Subcutaneous adipose tissue (tissue), 4 donors: ENCODE data around the gene LGALS9. TPM values are rescaled to one million over a fixed set of nuclear protein-coding genes. Genes with fewer than 3 reads are reported as not detected.

Source experiments
- total RNA-seq, 4 donors: library from RNA; depleted of rRNA; stranded (reverse); fragments of >200 nt; gene quantifications; one replicate each; pipeline ENCODE4 v1.1.0, GENCODE V29; 2016
- TF ChIP-seq, protein P1 (sequence below): fragments of 450-650 bp; IDR thresholded peaks from one replicate; pipeline ENCODE4 v1.5.1; 2016; ENCODE audit warnings: low read depth, mild to moderate bottlenecking, control low read depth, antibody characterized with exemption, moderate library complexity

LGALS9 gene
- total RNA-seq, 4 donors from 2014 or later: 32.6 to 174 (median 57.1) TPM

GRCh38 chr17:27597783-27598320 lies 33.1 kb upstream of the LGALS9 start:
- TF ChIP-seq, protein P1, sequence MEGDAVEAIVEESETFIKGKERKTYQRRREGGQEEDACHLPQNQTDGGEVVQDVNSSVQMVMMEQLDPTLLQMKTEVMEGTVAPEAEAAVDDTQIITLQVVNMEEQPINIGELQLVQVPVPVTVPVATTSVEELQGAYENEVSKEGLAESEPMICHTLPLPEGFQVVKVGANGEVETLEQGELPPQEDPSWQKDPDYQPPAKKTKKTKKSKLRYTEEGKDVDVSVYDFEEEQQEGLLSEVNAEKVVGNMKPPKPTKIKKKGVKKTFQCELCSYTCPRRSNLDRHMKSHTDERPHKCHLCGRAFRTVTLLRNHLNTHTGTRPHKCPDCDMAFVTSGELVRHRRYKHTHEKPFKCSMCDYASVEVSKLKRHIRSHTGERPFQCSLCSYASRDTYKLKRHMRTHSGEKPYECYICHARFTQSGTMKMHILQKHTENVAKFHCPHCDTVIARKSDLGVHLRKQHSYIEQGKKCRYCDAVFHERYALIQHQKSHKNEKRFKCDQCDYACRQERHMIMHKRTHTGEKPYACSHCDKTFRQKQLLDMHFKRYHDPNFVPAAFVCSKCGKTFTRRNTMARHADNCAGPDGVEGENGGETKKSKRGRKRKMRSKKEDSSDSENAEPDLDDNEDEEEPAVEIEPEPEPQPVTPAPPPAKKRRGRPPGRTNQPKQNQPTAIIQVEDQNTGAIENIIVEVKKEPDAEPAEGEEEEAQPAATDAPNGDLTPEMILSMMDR: no peak

GRCh38 chr17:27598337-27599050 lies 32.5 kb upstream of the LGALS9 start:
- TF ChIP-seq, protein P1: no peak

DNA sequence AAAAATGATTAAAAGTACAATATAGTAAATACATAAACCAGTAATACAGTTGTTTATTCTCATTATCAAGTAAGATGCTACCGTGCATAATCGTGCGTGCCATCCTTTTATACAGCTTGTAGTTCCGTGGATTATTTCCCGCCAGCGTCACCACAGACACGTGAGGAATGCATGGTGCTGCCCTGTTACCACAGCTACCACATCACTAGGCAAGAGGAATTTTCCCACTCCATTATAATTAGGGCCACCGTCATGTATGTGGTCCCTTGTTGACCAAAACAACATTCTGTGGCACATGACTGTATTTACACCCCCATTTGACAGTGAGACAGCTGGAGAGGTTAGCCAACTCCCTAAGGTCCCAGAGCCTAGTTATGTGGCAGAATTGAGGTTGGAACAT lies 30.5 kb upstream of the LGALS9 start:
- TF ChIP-seq, protein P1: no peak

GRCh38 chr17:27601069-27601974 lies 29.7 kb upstream of the LGALS9 start:
- TF ChIP-seq, protein P1: no peak

DNA sequence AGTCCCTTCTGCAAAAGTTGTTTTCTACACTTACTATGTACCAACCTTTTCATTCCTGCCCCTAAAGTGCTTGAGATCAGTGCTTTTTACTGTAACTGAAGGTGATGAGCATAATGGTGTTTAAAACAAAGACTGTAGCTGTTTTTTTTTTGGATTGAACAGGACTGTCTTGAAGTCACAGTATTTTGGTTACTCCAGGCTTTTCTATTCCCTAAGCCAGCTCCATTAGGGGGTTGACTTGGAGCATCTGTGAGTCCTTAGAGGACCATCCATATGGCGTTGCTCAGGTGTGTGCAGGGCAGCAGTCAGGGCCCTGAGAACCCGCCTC lies 29.0 kb upstream of the LGALS9 start:
- TF ChIP-seq, protein P1: no peak

DNA sequence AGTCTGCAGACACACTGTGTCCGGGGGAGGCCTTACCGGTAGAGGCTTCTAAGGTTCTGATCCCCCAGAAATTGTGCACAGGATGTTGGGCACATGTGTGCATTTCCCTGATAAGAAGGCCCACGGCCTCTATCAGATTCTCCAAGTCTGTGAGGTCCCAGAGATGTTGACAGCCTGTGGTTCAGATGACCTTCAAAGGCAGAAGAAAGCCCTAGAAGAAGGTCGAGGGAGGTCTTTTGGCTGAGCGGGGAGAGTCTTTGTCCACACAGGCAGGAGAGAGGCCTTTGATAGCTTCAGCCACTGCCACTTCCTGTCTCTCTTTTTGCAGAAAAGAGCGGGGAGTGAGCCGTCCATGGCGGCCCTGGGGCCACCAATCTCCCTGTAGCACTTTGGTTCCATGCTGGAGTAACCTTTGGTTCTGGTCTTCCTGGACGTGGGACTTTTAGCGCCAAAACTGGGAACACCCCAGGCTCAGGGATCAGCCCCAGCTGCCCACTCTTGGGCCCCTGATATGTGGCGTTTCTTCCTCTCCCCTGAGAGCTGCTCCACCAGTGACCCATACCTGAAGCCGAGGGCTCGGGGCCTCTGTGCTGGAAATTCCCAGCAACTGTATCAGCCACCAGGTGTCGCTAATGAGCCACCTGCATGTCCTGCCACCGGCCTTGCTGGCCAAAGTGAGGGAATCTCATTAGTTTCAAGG lies 28.1 kb upstream of the LGALS9 start:
- TF ChIP-seq, protein P1: no peak

GRCh38 chr17:27603421-27603770 lies 27.6 kb upstream of the LGALS9 start:
- TF ChIP-seq, protein P1: no peak
